Superior temporal gyrus (tissue), 1 donor: ENCODE measurements around the gene SCGB3A1.

Experiments used
- DNase-seq: peaks from one replicate; pipeline ENCODE4 v3.0.0-alpha.2; 2016; ENCODE audit errors: extremely low spot score

SCGB3A1 gene, protein sequence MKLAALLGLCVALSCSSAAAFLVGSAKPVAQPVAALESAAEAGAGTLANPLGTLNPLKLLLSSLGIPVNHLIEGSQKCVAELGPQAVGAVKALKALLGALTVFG

DNA sequence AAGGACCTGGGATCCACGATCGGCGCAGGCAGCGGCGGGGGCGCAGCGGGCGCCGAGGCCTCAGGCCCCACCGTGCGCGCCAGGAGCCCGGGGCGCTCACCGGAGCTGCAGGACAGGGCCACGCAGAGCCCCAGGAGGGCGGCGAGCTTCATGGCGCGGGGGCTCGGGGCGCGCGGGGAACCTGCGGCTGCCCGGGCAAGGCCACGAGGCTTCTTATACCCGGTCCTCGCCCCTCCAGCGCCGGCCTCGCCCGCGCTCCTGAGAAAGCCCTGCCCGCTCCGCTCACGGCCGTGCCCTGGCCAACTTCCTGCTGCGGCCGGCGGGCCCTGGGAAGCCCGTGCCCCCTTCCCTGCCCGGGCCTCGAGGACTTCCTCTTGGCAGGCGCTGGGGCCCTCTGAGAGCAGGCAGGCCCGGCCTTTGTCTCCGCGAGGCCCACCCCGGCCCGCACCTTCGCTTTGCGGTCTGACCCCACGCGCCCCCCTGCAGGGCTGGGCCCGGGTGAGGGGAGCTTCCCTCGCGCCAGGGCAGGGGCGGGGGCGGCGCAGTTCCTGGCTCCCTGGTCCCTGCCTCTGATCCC is at the start of gene SCGB3A1:
TSS of gene SCGB3A1 (minus strand) at position 189 of the 577 bp plus-strand sequence. CDS start at position 152, 37 bp downstream.
- DNase-seq: no peak

DNA sequence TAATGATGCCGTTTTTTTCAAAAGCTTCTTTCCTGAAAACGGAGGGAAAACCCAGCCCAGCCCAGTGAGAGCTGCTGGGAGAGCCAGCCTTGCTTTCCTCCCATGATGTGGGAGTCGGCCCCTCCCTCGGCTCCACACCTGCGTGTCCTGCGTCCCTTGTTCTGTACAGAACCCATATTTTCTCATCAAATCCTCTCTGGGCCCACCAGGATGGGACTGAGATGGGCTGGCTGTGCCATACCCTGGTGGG is 49.2 kb upstream of the SCGB3A1 start:
- no peak for DNase-seq

DNA sequence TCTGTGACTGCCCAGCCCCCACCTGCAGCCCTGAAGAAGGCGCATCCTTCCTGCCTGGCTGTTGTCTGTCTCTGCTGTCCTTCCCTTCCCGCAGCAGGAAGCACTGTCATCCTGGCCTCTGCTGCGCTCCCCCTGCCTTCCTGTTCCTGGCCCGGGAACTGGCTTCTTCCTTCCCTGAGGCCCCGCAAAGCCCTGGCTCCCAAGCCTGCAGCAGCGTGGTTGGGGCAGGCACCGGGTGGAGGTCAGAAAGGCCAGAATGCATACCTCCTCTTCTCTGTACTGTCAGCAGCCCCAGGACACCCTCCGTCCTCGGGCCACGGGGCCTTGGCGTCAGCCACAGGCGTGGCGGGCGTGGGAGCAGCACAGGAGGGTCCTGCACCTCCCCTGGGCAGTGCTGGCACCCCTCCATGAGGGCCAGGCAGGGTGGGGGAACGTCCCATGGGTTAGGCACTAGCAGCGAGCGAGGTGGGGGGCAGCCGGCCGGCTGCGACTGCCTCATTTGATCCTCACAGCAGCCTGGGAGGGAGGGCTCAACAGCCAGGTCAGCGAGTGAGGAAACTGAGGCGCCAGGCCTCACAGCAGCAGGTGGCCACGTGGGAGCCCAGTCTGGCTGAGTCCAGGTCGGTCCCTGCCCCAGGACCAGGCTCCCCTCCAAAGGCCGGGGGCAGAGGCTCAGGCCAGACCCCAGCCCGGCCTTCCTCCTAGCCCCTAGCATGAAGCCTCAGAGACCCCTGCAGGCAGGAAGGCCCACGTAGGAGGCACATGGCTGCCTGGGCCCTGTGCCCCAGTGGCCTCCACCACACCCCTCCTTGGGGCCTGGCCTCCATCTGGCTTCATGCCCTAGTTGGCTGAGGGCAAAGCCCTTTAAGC is 48.7 kb upstream of the SCGB3A1 start:
- no peak for DNase-seq

DNA sequence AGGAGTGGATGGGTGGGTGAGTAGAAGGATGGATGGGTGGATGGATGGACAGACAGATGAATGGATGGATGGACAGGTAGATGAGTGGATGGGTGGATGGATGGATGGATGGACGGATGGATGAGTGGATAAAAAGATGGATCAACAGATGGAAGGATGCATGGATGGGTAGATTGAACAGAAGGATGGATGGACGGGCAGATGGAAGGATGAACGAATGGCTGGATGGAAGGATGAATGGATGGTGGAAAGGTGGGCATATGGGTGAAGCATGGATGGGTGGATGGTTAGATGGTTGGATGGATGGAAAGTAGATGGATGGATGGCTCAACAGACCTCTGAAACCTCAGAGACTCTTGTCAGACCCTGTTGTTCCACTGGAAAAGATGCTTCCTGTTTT is 48.0 kb upstream of the SCGB3A1 start:
- no peak for DNase-seq

DNA sequence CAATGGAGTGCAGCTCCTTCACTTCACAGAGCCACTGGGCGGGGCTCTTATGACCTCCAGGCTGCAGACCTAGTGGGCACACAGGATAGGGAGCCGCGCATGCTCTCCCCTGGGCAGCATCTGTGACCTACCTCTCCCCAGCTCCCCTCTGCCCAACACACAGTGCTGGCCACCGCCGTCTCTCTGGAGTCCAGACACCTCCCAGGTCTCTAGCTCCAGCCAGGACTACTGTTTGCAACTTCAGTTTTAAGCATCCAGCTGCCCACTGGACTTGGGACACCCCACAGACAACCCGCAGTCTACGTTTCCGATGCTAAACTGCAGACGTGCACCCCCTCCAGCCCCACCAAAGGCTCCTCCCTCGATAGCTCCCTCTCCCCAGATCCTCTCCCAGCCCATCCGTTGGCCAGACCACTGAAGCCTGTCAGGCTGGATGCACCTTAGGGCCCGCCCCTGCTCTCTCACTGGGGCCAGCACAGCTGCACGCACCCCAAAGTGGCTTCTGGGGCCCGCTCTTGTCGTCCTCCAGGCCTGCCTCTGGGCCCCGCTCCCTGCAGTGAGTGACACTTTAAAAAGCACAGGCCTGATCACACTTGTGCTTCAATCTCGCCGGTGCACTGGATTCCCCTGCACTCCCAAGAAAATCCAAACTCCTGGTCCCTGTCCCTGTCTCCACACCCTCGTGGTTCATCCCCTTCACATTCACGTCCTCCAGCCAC is 46.8 kb upstream of the SCGB3A1 start:
- no peak for DNase-seq

DNA sequence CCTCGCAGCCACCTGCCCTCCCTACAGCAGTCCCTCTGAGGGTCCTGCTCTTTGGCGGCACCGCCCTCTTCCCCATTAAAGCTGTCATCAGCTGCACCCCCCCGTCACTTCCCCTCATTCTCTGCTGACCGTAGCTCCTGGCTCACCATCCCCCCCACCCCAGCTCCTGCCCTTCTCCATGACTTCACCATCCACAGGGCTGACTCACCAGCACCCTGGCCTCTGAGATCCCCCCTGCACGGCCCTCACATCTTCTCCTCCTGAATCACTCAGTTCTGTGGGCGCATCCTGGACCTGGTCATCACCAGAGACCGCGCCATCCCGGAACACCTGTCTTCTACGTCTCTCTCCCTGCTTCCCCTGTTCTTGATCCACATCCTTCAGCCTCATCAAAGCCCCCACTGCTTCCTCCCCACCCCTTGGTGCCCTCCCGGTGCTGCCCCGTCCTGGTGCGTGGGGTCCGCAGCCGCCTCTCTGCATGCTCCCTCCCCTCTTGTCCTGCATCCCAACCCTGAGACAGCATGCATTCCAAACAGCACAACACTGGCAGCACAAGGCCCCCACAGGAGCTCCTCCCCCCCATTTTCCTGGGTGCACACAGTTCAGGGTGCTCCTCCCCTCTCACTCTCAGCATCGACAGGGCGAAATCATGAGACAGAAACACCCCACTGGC is 45.2 kb upstream of the SCGB3A1 start:
- DNase-seq: no peak

DNA sequence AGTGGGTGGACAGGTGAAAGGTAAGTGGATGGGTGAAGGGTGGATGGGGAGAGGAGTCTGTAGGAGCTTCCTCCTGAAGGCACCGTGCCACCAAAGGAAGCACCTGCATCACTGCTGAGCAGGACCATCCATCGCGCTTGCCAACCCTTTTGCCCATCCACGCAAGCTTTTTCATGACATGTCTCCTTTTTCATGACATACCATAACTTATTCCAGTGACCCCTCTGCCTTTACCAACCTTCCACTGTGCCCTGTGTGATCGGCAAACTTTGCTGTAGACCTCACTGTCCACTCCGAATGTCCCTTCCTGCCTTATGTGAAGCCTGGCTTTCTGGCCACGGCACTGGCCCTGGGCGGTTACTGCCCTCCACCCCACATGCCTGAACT is 44.7 kb upstream of the SCGB3A1 start:
- DNase-seq: no peak

DNA sequence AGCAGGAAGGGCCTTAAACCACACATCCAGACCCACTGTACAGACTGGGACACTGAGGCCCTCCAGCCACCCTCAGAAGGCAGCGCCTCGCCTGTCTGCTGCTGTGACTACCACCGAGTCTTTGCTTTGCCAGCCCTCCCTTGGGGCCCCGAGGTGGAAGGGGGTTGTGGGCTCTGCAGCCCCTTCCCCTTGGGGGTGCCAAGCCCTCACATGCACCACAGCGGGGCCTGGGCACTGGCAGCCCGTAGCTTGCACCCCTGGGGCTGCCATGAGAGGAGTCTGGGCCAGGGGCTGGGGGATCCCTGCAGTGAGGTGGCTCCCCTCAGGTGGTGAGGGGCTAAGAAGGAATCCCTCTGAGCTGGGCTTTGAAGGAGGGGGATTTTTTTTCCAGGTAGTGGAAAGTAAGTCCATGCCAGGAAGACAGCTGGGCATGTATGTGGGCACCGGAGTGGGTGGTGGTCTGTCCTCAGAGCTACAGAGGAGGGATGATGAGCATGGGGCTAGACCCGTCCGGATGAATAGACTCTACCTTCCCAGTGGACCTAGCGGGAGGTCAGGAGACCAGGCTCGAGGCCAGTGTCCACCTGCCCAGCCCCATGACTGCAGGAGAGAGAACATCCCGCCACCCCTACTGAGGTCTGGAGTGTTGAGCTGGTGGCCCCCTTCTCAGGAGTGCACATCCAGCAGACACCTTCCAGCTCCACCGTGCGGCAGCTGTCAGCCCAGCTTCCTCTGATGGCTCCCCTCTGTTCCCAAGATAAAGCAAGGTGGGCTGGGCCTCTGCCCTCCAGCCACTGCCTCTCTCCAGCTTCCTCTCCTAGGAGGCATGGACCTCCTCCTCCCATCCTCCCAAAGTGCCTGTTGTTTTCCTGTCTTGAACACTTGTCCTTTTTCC is 42.2 kb upstream of the SCGB3A1 start:
- DNase-seq: no peak

DNA sequence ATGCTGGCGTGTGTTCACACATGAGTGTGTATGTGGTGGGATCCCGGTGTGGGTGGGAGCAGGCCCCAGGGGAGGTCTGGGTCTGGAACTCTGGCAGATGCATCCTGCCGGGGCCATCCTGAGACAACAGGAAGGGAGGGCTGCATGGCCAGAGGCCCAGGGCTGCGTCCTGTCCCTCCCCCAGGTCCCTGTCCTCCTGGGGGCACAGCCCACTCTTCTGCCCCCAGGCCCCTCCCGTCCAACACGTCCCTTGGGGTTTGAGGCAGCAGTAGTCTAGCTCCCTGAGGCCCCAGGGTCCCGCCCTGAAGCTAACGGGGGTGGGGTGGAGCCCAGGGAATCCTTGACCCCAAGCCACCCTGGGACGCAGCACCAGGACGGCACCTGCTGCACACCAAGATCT is 41.5 kb upstream of the SCGB3A1 start:
- no peak for DNase-seq

DNA sequence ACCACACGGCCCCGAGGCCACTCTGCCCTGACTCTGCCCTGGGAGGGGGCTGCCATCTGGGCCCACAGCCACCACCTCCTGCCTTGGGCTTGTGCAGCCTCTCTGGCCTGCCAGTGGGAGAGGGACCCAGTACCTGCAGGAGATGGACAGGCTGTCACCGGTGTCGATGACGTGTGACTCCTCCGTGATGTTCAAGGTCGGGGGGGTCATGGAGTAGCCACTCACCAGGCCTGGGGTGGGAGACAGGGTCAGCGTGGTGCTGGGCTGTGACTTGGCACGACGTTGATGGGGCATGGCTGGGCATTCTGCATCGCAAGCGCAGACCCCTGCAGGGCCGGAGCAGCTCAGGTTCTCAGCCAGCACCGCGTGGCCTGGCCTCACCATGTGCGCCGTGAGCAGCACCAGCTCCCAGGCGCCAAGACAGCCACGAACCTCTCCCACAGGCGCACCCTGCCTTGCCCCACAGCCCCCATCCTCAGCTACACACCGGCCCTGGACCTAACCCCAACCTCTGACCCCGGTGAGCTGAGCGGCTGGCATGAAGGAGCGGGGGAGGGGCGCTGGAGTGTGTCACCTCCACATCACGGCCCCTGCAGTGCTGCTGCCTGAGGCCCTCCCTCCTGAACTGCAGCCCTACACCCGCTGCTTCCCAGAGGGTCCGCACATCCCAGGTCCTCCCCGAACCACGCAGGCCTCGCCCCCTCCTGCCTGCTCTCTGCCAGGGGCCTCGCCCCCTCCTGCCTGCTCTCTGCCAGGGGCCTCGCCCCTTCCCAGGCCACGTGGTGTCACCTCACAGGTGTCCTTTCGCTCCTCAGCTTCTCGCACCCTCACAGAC is 40.5 kb upstream of the SCGB3A1 start:
- DNase-seq: no peak

DNA sequence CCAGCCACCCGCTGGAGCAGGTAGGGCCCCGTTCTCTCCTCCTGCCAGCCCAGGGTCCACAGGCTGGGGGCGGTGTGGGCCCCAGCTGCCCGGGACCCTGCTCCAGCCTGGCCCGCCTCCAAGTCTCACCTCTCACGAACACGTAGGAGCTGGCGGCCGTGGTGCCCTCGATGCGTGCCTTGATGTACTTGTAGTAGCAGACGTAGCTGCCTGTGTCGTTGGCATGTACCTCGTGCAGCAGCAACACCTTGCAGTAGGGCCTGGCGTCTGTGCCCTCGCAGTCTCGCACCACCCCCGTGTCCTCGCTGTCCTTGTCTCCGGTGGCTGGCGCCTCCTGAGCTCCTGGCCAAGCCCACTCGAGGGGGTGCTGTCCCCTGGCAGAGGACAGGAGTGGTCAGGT is 39.1 kb upstream of the SCGB3A1 start:
- DNase-seq: no peak

DNA sequence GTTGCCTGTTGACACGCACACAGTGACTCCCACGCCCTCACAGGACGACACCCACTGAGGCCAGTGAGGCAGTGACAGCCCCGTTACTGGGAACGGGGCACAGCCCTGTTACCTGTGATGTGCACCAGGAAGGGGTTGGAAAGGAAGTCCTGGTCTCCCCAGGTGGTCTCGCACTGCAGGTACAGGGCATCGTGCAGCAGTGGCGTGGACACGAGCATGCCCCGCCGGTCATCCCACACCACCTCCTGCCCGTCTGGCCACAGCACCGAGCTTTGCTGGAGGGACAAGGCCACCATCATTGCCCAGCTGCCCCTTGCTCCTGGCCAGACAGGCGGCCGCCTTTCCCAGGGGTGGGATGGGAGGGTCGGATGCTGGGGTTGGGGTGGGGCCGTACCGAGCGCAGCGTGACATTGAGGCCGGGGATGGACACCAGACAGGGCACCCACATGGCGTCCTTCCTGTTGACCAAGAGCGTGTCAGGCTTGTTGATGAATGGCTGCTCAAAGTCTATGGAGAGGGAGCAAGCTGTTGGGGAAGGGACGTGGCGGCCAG is 38.6 kb upstream of the SCGB3A1 start:
- no peak for DNase-seq

DNA sequence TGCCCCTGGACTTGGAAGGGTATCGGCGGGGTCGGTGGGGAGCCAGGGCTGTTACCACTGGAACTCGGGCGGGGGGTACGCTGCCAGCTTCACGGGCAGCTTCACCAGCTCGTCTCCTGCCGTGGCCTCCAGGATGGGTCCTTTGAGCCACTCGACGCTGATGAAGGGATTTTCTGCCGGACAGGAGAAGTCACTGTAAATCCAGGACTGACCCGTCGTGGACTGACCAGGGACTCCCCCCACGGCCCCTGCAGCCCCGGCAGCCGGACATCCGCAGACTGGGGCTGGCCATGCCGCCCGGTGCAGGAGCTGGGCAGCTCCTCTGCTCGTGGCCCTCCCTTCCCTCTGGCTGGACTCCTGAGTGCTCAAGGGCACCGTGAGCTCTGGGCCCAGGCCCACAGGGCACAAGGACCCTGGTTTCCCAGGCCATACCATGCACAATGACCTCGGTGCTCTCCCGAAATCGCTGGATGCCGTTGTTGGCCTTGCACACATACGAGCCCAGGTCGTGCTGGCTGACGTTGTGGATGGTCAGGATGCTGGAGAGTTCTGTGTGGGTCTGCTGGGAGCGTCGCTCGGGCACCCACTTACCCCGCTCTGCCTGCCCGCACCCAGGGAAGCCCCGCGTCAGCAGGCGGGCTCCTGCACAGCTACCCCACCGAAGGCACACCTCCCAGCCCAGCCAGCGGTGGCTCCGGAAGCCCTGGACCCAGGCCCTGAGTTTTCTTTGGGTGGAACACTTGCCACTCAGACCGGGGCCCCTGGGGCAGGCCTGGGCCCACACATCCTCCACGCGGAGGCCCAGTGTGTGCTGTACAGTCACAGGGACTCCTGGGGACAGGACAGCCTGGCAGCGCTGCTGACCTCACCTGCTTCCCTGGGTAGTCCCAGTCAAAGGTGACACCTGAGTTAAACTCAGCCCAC is 37.8 kb upstream of the SCGB3A1 start:
- no peak for DNase-seq

DNA sequence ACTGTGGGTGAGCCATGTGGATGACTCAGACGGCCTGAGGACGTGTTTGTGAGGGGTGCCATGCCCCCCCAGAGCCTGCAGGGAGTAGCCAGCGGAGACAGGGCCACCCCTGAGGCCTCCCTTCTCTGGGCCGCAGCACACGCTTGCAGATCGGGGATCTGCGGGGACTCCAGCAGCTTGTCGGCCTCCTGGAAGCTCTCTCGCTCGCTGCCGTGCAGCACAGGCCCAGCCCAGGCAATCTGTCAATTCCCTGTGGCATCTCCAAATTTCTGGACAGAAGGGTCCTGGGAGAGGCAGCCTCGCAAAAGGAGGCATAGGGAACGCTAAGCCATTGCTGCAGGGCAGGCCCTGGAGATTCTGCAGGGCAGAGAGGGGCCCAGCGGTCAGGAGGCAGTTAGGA is 36.9 kb upstream of the SCGB3A1 start:
- DNase-seq: no peak

DNA sequence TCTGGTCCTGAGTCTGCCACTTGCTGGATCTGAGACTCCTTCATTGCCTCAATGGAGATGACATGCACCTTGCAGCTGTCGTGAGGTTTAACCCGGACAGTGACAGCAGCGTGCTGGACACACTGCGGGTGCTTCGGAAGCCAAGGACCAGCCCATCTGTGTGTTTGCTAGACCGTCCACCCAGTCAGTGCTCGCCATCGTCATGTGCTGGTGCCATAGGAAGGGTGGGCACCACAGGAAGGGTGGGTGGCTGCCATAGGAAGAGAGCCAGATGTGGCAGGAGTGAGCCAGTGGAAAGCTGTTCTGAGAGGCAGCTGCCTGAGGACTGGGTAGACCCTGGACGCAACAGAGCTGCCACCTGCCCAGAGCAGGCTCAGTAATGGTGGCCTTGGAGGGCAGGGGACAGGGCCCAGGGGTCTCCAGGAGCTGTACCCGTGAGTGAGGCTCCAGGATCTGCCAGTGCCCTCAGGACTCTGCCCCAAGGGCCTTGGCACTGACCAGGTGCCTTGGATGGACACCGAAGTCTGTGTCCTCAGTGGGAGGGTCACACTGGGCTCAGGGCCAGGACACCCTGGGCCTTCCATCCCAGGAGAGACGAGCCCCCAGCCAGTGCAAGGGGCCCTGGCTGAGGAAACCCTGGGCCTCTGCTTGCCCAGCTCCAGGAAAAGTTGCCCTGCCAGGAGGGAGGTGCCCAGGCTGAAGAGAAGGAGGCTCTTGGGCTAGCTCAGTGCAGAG is 36.3 kb upstream of the SCGB3A1 start:
- no peak for DNase-seq

DNA sequence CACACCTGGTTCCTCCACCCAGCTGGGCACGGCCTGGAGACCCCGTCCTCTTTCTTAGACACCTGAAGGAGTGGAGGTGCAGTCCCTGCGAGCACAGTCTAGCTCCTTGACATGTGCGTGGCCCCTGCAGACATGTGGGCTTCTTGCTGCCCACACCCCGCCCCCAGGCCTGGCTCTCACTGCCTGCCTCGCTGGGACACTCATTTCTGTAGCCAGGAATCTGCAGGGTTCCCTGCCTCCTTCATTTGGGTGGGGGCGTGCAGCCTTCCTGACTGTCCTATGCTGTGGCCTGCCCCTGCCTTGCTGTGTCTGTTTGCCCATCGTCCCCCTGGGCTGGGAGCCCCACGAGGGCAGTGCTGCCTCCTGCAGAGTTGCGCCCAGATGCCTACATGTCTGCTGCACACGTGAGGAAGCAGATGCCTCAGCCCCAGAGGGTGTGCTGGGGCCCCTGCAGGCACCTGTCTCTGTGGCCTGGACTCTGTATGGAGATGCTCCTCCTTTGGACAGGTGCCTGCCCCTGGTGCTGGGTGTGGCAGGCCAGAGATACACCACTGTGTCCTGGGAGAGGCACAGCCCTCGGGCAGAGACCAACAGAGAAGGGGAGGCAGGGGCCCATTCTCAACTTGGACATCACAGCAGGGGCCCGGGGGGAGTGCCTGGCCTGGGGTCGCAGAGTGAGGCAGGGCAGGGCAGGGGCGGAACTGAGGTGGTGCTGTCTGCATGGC is 35.5 kb upstream of the SCGB3A1 start:
- no peak for DNase-seq

DNA sequence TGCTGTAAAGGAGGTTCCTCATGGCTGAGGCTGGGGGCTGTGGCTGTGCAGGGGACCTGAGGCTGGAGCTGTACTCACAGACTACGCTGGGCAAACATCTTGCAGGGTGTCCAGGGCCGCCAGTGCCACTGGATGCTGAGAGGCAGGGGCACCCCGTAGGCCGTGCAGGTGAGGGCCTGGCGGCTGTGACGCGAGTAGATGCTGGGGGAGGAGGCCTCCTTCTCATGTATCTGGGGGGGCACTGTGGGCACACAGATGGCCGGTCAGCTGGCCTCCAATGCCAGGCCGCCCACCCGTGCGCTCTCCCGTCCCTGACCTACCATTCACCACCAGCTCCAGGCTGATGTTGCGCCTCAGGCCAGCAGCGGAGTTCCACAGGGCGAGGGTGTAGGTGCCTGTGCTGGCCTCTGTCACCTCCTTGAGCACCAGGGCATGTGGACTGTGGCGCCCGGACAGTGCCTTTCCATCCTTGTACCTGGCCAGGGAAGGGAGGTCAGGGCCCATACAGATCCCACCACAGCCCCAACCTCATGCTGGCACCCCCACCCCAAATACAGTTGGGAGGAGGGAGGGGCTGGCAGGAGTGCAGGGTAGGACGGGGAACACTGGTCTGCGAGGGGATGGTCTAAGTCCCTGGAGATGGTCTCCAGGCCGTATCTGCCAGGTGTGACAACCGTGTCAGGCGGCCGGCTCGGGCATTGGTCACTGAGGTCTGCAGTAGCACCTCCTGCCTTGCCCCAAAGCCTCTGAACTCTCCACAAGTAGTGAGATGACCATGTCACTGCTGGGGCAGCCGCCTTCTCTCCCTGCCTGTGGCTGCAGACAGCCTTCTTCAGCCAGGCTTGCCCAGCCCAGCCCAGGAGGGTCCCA is 34.7 kb upstream of the SCGB3A1 start:
- DNase-seq: no peak
